MG63 (cell line): ENCODE data around the gene CXCL16. TPM values are rescaled to one million over a fixed set of nuclear protein-coding genes. Genes with fewer than 3 reads are reported as not detected.
"Not testable (repeated sequence)": the region's sequence is repeated elsewhere in the genome, so short reads cannot be mapped to it uniquely, and the experiment has no call there.

Source experiments
- DNase-seq: peaks from one replicate; pipeline ENCODE4 v3.0.0-alpha.2; 2020
- H3K27me3 ChIP-seq: fragments of 250-450 bp; sonication (Bioruptor Pico); 2 replicates; pipeline ENCODE4 v1.5.1; 2020; ENCODE audit warnings: mild to moderate bottlenecking, moderate library complexity
- H3K36me3 ChIP-seq: fragments of 250-450 bp; sonication (Bioruptor Pico); 2 replicates; pipeline ENCODE4 v1.5.1; 2020; ENCODE audit warnings: mild to moderate bottlenecking, moderate library complexity
- H3K4me3 ChIP-seq: fragments of 250-450 bp; sonication (Bioruptor Pico); 2 replicates; pipeline ENCODE4 v1.5.1; 2020; ENCODE audit warnings: mild to moderate bottlenecking, moderate library complexity
- H3K9me3 ChIP-seq: fragments of 250-450 bp; sonication (Bioruptor Pico); 2 replicates; pipeline ENCODE4 v1.5.1; 2020; ENCODE audit warnings: mild to moderate bottlenecking, moderate library complexity
- total RNA-seq: library from RNA; depleted of rRNA; stranded (reverse); fragments of >200 nt; shearing (Covaris generic); gene quantifications from 2 replicates; pipeline ENCODE4 v1.2.3, GENCODE V29; 2014; ENCODE audit warnings: low replicate concordance; rRNA removed

The CXCL16 gene
- total RNA-seq, 1 experiment from 2014 or later, result 1.8 TPM

DNA sequence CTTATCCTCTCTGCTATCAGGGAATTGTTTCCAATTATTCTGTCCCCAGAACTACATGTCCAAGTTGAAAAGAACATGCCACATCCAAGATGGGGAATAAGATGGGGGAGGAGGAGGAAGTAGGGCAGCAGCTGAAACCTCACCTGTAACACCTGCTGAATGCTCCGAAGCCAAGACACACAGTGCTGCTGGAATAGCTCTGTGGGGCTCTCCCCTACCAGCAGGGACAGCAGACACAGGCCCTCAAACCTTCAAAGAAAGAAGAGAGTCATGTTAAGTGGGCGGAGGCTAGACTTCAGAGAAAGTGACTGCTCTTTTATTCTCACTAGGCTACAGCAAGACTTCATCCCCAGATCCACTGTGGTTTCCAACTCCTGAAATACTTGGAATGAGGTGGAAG is 49.0 kb downstream of the CXCL16 start:
- Histone ChIP-seq H3K36me3 (peaks cover 19% of the 10 kb centered on the region), H3K4me3 (no peak overlapping the region), H3K9me3 (no peaks in the 10 kb centered on the region), H3K27me3 (no peaks in the 10 kb centered on the region)
- no peak for DNase-seq

DNA sequence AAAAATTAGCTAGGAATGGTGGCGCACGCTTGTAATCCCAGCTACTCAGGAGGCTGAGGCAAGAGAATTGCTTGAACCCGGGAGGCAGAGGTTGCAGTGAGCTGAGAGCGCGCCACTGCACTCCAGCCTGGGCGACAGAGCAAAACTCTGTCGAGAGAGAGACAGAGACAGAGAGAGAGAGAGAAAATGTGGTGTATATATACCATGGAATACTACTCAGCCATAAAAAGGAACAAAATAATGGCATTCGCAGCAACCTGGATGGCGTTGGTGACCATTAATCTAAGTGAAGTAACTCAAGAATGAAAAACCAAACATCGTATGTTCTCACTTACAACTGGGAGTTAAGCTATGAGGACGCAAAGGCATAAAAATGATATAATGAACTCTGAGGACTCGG is 49.9 kb downstream of the CXCL16 start:
- not testable (repeated sequence) for H3K4me3 ChIP-seq
- H3K36me3 ChIP-seq, result peaks cover 19% of the 10 kb centered on the region

GRCh38 chr17:4683739-4684138 is 56.0 kb downstream of the CXCL16 start:
- not testable (repeated sequence) for DNase-seq, H3K27me3 ChIP-seq, H3K4me3 ChIP-seq, H3K9me3 ChIP-seq
- peaks cover 16% of the 10 kb centered on the region for H3K36me3 ChIP-seq

More for the DNA sequence above, 49.9 kb downstream of the CXCL16 start:
- not testable (repeated sequence) for H3K27me3 ChIP-seq, H3K9me3 ChIP-seq, DNase-seq

Other genes with a start within 250 kb of the CXCL16 start
- 0.22 and 4.2 TPM in 2 replicates for gene SPNS2, start 241.0 kb downstream of the CXCL16 start, total RNA-seq
- gene MYBBP1A, start 184.5 kb downstream of the CXCL16 start, total RNA-seq, result 34.0 and 63.2 TPM in 2 replicates
- not detected in 2 replicates for gene GGT6, start 179.4 kb downstream of the CXCL16 start, total RNA-seq
- gene SMTNL2, start 155.4 kb downstream of the CXCL16 start, total RNA-seq, result not detected in 2 replicates
- not detected in 2 replicates for gene ALOX15, start 98.2 kb downstream of the CXCL16 start, total RNA-seq
- 13.6 and 15.7 TPM in 2 replicates for gene PELP1, start 35.8 kb downstream of the CXCL16 start, total RNA-seq
- gene ARRB2, start 29.3 kb downstream of the CXCL16 start, total RNA-seq, result 5.7 and 10.5 TPM in 2 replicates
- gene MED11, start 8.5 kb downstream of the CXCL16 start, total RNA-seq, result 13.2 and 19.4 TPM in 2 replicates
- gene ZMYND15, start 95 bp downstream of the CXCL16 start, total RNA-seq, result 0.30 and 0.33 TPM in 2 replicates
- not detected in 2 replicates for gene TM4SF5, start 32.0 kb upstream of the CXCL16 start, total RNA-seq
- not detected in 2 replicates for gene VMO1, start 46.4 kb upstream of the CXCL16 start, total RNA-seq
- not detected in 2 replicates for gene GLTPD2, start 49.0 kb upstream of the CXCL16 start, total RNA-seq
- gene PSMB6, start 56.2 kb upstream of the CXCL16 start, total RNA-seq, result 149 and 177 TPM in 2 replicates
- gene PLD2, start 67.2 kb upstream of the CXCL16 start, total RNA-seq, result 3.7 and 5.8 TPM in 2 replicates
- gene MINK1, start 93.4 kb upstream of the CXCL16 start, total RNA-seq, result 15.1 and 19.1 TPM in 2 replicates
- gene C17orf107, start 159.6 kb upstream of the CXCL16 start, total RNA-seq, result 0.16 and 0.94 TPM in 2 replicates
- gene CHRNE, start 163.2 kb upstream of the CXCL16 start, total RNA-seq, result 0.07 TPM in 1 of 2 replicates, not detected in the other
- gene GP1BA, start 192.3 kb upstream of the CXCL16 start, total RNA-seq, result not detected in 2 replicates
- 48.0 and 87.3 TPM in 2 replicates for gene SLC25A11, start 200.1 kb upstream of the CXCL16 start, total RNA-seq
- 20.4 and 29.9 TPM in 2 replicates for gene RNF167, start 200.3 kb upstream of the CXCL16 start, total RNA-seq
- gene PFN1, start 208.6 kb upstream of the CXCL16 start, total RNA-seq, result 182 and 263 TPM in 2 replicates
- 1.3 TPM in 1 of 2 replicates, not detected in the other for gene ENO3, start 211.2 kb upstream of the CXCL16 start, total RNA-seq
- gene SPAG7, start 227.9 kb upstream of the CXCL16 start, total RNA-seq, result 32.2 and 88.3 TPM in 2 replicates
- gene CAMTA2, start 247.7 kb upstream of the CXCL16 start, total RNA-seq, result 1.9 and 5.6 TPM in 2 replicates